Fibroblast of pulmonary artery (primary cell): Measurements from ENCODE around the gene CRB2.

ENCODE experiments used
- DNase-seq: peaks from one replicate; pipeline ENCODE4 v3.0.0-alpha.2; 2010; ENCODE audit warnings: low read depth
- H3K4me3 ChIP-seq: replicated peaks from 2 replicates; pipeline ENCODE4 v1.5.1; 2011; ENCODE audit warnings: low read depth, mild to moderate bottlenecking, control low read depth, low read length, moderate library complexity
- TF ChIP-seq, protein P1 (sequence below): IDR thresholded peaks from 2 replicates; pipeline ENCODE4 v1.5.1; 2011; ENCODE audit warnings: mild to moderate bottlenecking, control low read depth, low read length, inconsistent platforms; ENCODE audit errors: missing control alignments

Gene CRB2

DNA sequence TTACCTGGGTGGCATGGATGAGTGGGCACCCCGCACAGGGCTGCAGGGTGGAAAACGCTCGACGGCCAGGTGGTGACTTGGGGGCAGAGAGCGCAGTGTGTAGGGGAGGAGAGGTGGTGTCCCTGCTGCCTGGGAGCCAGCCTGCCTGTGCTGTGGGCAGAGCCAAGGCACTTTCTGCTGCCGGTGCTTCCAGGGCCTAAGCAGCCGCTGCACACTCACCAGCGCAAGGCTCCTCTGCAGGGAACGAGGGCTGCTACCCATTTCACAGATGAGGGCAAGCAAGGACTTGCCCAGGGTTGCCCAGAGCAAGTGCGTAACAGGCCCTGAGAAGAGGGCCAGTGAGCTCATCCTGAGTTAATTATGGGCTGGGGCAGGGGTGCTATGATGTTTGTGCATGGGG, 62.5 kb downstream of the CRB2 start:
- TF ChIP-seq, protein P1, sequence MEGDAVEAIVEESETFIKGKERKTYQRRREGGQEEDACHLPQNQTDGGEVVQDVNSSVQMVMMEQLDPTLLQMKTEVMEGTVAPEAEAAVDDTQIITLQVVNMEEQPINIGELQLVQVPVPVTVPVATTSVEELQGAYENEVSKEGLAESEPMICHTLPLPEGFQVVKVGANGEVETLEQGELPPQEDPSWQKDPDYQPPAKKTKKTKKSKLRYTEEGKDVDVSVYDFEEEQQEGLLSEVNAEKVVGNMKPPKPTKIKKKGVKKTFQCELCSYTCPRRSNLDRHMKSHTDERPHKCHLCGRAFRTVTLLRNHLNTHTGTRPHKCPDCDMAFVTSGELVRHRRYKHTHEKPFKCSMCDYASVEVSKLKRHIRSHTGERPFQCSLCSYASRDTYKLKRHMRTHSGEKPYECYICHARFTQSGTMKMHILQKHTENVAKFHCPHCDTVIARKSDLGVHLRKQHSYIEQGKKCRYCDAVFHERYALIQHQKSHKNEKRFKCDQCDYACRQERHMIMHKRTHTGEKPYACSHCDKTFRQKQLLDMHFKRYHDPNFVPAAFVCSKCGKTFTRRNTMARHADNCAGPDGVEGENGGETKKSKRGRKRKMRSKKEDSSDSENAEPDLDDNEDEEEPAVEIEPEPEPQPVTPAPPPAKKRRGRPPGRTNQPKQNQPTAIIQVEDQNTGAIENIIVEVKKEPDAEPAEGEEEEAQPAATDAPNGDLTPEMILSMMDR, result no peak
- no peak for DNase-seq
- no peak overlapping the region for H3K4me3 ChIP-seq

DNA sequence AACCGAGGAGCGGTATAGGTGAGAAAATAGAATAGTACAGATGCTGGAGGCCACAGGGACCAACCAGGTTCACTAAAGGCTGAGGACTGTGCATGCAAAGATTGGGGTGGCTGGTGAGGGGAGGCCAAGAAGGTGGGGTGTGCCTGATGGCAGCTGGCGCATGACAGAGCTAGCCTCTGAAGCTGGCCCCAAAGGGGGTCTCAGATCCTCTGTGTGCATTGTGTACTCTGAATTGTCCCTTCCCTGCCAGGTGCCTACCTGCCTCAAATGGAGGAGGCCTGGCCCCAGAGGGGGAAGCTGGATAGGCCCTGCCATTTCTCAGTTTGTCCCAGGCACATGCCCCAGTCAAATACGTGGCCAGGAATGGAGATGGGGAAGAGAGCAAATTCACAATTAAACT, 63.1 kb downstream of the CRB2 start:
- DNase-seq, result no peak
- TF ChIP-seq, protein P1, result no peak
- no peak overlapping the region for H3K4me3 ChIP-seq

DNA sequence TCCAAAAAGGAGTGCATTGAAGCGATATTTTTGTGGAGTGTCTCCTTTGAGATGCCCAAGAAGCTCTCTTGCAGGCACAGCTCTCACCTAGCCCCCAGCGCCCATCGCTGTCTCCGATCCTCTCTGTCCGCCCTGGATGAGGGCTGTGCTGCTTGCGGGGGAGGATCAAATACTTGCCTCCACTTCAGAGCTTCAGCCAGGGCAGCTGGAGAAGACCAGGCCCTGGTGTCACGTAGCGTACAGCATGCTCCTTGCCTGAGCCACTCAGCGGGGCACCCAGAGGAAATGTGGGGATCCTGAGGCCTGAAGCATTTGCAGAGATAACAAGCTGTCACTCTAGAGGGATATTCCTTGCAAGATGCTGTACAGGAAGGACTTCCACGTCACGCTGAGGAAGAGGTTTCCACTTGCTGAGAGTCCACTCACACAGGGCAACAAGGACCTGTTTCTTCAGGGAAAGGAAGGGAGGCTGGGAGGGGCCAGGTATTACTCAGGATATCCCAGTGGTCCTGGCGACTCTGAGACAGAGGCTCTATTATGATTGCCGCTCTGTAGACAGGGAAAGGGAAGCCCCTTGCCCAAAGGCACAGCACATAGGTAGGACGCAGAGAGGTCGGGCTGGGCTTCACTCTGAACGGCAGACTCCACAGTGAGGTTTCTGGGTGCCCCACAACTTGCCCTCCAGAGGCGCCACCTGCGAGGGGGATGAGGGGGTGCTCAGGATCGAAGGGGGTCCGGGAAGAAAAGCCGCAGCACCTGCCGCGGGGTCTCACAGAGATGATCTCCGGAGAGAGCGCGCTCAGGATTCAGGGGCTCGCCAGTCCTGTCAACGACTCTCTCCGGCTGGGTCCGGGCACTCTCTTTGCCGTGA, 64.0 kb downstream of the CRB2 start:
- TF ChIP-seq, protein P1, result no peak
- no peak for DNase-seq
- H3K4me3 ChIP-seq, result no peak overlapping the region

DNA sequence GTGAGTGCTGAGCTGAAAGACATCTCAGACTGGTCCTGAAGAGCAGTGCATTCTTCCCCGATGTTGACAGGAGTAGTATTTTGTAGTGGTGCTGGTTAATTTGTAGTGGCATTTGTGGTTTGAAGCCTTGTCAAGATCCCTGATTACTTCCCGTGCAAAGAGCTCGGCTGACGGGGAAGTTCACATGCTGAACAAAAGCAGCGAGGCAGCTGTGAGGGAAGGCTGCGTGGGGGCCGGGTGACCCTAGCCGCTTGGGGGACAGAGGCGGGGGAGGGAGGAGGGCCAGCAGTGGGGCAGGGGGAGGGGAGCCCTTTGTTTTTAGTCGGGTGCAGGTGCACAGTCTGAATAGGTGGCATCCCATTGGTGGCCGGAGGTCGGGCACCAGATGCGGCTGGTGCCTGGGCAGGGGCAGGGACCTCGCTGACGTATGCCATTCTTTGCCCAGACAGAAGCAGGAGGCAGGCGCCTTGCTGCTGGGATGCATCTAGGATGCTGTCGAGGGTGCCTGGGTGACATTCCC, 64.7 kb downstream of the CRB2 start:
- no peak overlapping the region for H3K4me3 ChIP-seq
- TF ChIP-seq, protein P1, result no peak
- no peak for DNase-seq

DNA sequence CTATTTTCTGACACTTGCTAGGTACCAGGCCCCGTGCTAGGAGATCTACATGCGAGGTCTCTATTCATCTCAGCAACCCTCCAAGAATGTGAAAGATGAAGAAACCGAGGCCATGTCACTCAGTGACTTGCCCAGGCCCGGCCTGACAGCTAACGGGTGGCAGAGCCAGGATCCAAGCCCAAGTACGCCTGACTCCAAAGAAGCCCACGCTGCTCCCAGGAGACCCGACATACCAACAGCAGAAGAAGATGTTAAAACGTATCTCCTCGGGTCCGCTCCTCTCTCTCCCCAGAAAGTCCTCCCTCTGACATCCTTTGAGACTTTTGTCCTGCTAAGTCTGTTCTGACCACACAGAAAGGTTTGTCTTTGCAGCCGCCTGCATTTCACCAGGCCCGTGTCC, 65.2 kb downstream of the CRB2 start:
- TF ChIP-seq, protein P1, result no peak
- no peak overlapping the region for H3K4me3 ChIP-seq
- no peak for DNase-seq

DNA sequence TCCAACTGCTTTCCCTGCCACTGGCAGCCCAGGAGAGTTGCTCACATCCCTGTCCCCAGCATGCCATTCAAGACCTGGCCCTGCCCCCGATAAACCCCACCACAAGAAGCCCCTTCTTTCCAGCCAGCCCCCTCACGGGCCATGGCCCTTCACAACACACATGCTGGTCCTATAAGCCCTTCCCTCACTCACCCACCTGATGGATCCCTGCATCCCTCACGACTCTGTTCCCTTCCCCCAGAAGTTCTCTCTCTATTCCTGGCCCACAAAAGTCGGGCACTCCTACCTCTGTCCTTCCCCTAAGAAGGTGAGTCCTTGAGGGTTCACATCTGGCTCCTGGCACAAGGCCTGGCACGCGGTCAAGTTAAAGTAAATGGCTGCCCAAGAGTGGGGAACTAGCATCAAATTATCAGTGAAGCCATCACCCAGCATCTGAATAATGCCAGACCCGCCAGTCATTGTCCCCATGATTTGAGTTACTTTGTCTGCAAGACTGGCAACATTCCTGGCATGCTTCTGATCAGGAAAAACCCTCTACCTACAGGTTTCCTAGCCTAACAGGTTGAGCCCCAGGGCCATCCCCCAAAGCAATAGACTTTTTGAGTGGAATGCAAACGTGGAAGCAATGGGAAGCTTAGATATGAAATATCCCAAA, 65.9 kb downstream of the CRB2 start:
- DNase-seq, result no peak
- TF ChIP-seq, protein P1, result no peak
- no peak overlapping the region for H3K4me3 ChIP-seq
